Mucosa of descending colon (tissue), 3 donors: ENCODE results near the gene PIGA. TPM values are rescaled to one million over a fixed set of nuclear protein-coding genes. Genes with fewer than 3 reads are reported as not detected.

Experiments
- total RNA-seq, 3 donors: library from RNA; stranded (reverse); fragmentation: NEBNext Ultra II Directional in 2 of 3; extraction: Animal tissue kit (Norgen Biotek cat#: 25700) in 2 of 3; gene quantifications; one replicate each; pipeline versions ENCODE4 v1.2.1 to v1.2.4, GENCODE V29; 2021 to 2023
- donor health status: DM: no; HTN: no; CAD: no; lungs with moderate emphysema.
- donor health status: DM: no; HTN: no; CAD: no.
- donor health status: DM: no; HTN: yes; CAD: no.

The PIGA gene
- total RNA-seq, 3 donors from 2014 or later: 11.7 to 14.1 (median 12.6) TPM

Other genes with a start within 250 kb of the PIGA start
- gene ASB9, start 65.4 kb downstream of the PIGA start, total RNA-seq: 1 to 10 TPM in 2 of 3 donors, under 1 TPM in 1; 0.63 to 2.7 (median 1.3) TPM
- under 1 TPM; 0.09 to 0.27 (median 0.17) TPM for gene ASB11, start 19.9 kb downstream of the PIGA start, total RNA-seq
- 1 to 10 TPM in 2 of 3 donors, under 1 TPM in 1; 0.55 to 5.8 (median 1.6) TPM for gene VEGFD, start 48.9 kb upstream of the PIGA start, total RNA-seq
- 1 to 10 TPM; 6.0 to 9.7 (median 8.4) TPM for gene PIR, start 157.8 kb upstream of the PIGA start, total RNA-seq
- gene BMX, start 165.3 kb upstream of the PIGA start, total RNA-seq: 1 to 10 TPM; 2.4 to 5.4 (median 3.8) TPM